Stimulated activated effector memory CD8-positive, alpha-beta T cell treated with anti-CD3 and anti-CD28 coated beads, Interleukin-12 subunit alpha, Interleukin-12 subunit beta, amount 100 ng/mL, for 72 hours (primary cell): ENCODE data around the gene SUZ12.
"Not testable (repeated sequence)": the region's sequence is repeated elsewhere in the genome, so short reads cannot be mapped to it uniquely, and the experiment has no call there.

Source experiments
- ATAC-seq: fragments of 150-1000 bp; cut with Tn5 transposase; 2 replicates; pipeline ENCODE4 v1.10.0; 2021
- DNase-seq, 2 donors: peaks; one replicate each; pipeline ENCODE4 v3.0.0; 2021 to 2022; ENCODE audit warnings: low spot score in 2 of 2
- H3K27ac Mint-ChIP-seq: one replicate; pipeline ENCODE4 v1.8.0; 2022; ENCODE audit warnings: mild to moderate bottlenecking, mixed read lengths
- H3K36me3 Mint-ChIP-seq: one replicate; pipeline ENCODE4 v1.8.0; 2022; ENCODE audit warnings: mild to moderate bottlenecking, mixed read lengths
- H3K4me1 Mint-ChIP-seq: one replicate; pipeline ENCODE4 v1.8.0; 2022; ENCODE audit warnings: mixed read lengths
- H3K4me3 Mint-ChIP-seq: one replicate; pipeline ENCODE4 v1.8.0; 2022; ENCODE audit warnings: mild to moderate bottlenecking, mixed read lengths
- H3K9me3 Mint-ChIP-seq: one replicate; pipeline ENCODE4 v1.8.0; 2022; ENCODE audit warnings: mixed read lengths

SUZ12 gene

DNA sequence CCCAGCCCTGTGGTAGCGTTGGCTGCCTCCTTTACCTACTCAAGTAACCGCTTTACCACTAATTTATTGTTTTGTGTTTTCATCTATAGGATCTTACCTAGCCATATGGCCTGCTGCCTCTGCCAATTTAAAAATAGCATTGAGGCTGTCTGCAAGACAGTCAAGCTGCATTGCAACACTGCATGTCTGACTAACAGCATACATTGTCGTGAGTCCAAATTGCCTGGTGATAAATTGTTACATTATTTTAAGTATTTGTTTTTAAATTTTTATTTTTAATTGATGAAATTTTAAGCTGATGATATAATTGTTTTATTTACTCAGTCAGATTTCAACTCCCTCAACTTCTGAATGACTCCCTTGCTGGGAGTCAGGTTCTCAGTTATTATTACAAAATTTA, 108.8 kb downstream of the SUZ12 start:
- not testable (repeated sequence) for H3K27ac Mint-ChIP-seq, ATAC-seq, DNase-seq, H3K9me3 Mint-ChIP-seq, H3K4me1 Mint-ChIP-seq, H3K4me3 Mint-ChIP-seq
- peaks cover 16% of the 10 kb centered on the region for H3K36me3 Mint-ChIP-seq

DNA sequence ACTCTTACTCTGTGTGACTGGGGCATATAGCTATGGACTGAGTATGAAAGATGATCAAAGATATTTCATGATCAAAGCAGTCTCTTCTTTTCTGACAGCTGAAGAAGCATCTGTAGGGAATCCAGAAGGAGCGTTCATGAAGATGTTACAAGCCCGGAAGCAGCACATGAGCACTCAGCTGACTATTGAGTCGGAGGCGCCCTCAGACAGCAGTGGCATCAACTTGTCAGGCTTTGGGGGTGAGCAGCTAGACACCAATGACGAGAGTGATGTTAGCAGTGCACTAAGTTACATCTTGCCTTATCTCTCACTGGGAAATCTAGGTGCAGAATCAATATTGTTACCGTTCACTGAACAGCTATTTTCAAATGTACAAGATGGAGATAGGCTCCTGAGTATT, 110.9 kb downstream of the SUZ12 start:
- peaks cover 16% of the 10 kb centered on the region for H3K36me3 Mint-ChIP-seq
- H3K9me3 Mint-ChIP-seq, H3K27ac Mint-ChIP-seq, H3K4me3 Mint-ChIP-seq, DNase-seq, H3K4me1 Mint-ChIP-seq, ATAC-seq: not testable (repeated sequence)
